GM12875 (cell line): Measurements from ENCODE around the gene GADL1.

ENCODE experiments used
- H3K4me3 ChIP-seq: one replicate; pipeline ENCODE4 v1.5.1; 2011; ENCODE audit warnings: low read depth, low read length, control low read depth
- TF ChIP-seq, protein P1 (sequence below): IDR thresholded peaks from 2 replicates; pipeline ENCODE4 v1.5.1; 2011; ENCODE audit warnings: low read depth, mild to moderate bottlenecking, control low read depth, inconsistent platforms, low read length, moderate library complexity, borderline replicate concordance; ENCODE audit not compliant: insufficient read depth

The GADL1 gene

DNA sequence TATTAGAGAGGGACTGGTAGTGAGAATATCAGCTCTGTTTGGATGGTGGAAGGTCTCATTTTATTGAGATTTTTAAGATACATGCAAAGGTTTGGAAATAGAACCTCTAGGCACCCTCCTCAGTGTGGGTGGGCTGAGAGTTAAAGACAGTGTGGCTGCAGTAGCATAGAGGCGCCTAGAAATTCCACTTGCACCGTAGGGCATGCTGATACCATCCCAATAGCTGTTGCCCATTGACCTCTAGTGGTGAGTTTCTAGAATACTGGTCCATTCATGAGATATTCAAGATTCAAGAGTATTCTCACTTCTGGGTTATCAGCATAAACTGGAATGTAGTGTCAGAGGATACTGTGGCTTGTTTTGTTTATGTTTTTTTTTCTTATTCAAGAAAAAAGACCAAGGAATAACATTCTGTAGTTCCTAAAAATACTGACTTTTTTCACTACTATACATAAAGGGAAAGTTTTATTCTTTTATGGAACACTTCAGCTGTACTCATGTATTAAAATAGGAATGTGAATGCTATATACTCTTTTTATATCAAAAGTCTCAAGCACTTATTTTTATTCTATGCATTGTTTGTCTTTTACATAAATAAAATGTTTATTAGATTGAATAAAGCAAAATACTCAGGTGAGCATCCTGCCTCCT, 200.9 kb downstream of the GADL1 start:
- no peak overlapping the region for H3K4me3 ChIP-seq
- TF ChIP-seq, protein P1, sequence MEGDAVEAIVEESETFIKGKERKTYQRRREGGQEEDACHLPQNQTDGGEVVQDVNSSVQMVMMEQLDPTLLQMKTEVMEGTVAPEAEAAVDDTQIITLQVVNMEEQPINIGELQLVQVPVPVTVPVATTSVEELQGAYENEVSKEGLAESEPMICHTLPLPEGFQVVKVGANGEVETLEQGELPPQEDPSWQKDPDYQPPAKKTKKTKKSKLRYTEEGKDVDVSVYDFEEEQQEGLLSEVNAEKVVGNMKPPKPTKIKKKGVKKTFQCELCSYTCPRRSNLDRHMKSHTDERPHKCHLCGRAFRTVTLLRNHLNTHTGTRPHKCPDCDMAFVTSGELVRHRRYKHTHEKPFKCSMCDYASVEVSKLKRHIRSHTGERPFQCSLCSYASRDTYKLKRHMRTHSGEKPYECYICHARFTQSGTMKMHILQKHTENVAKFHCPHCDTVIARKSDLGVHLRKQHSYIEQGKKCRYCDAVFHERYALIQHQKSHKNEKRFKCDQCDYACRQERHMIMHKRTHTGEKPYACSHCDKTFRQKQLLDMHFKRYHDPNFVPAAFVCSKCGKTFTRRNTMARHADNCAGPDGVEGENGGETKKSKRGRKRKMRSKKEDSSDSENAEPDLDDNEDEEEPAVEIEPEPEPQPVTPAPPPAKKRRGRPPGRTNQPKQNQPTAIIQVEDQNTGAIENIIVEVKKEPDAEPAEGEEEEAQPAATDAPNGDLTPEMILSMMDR: peak; percentile 61

DNA sequence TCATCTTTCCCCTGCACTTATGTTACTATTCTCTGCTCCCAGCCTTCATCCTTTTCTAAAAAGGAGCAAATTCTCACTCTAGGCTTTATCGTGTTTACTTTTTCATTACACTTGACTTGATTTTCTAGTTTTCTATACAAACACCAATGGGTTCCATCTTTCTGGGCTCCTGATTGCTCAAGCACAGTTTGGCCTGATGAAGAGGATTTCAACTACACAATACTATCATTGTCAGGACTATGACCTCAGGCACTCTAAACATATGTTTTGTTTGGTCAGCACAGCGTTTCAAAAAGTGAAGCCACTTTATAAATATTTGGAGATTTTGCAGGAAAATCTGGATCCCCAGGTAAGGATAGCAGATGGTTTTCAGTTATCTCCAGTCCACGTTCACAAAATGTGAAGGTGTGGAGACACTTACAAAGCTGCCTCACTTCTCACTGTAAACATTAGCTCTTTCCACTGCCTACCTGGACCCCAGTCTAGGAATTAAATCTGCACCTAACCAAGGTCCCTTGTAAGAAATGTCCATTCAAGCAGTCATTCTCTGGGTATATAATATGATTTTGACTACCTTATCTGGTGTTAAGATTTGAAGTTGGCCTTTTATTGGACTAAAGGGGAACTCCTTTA, 201.8 kb downstream of the GADL1 start:
- TF ChIP-seq, protein P1: no peak
- H3K4me3 ChIP-seq: no peak overlapping the region

DNA sequence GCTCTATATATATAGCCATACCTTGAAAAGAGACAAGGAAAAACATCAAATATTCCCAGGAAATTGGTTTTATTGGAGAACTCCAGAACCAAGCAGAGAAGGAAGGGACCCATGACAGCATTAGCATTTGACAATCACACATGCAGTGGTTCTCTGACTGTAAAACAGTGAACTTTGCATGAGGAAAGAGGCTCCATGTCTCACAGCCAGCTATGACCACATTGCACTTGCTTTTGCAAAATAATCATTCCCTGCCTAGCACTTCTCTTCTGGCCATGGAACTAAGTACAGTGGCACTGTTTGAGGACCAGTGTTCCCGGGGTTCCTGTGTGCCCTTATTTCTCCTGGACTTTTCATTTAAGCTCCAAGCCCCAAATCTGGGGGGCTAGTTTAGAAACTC, 202.5 kb downstream of the GADL1 start:
- TF ChIP-seq, protein P1: no peak
- H3K4me3 ChIP-seq: no peak overlapping the region

DNA sequence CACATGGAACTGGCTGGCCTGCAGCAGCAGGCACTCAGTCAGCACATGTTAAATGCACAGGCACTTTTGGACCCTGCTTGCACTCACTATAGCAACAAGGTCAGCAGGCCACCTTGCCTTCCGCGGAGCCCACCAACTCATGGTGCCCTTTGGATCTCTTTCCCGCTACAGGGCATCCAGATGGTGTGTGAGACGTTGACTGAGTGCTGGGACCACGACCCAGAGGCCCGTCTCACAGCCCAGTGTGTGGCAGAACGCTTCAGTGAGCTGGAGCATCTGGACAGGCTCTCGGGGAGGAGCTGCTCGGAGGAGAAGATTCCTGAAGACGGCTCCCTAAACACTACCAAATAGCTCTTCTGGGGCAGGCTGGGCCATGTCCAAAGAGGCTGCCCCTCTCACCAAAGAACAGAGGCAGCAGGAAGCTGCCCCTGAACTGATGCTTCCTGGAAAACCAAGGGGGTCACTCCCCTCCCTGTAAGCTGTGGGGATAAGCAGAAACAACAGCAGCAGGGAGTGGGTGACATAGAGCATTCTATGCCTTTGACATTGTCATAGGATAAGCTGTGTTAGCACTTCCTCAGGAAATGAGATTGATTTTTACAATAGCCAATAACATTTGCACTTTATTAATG, 203.1 kb downstream of the GADL1 start:
- TF ChIP-seq, protein P1: no peak
- no peak overlapping the region for H3K4me3 ChIP-seq

DNA sequence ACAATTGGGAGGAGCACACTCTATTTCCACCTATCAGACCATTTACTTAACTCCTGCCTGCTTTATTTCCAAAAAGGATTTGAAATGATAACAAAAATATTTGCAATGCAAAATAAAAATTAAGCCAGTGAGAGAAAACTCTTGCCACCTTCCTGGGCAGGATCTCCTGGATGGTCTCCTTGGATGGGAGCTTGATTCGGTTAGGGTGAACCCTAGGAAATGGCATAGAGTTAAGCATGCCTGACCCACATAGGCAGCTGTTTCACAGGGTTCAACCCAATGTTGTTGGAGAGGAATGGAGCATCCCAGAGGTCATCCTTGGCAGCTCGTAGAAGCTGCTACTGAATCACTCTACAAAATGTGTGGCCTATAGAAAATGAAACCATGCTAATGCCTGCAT, 204.3 kb downstream of the GADL1 start:
- TF ChIP-seq, protein P1: no peak
- H3K4me3 ChIP-seq: no peak overlapping the region

DNA sequence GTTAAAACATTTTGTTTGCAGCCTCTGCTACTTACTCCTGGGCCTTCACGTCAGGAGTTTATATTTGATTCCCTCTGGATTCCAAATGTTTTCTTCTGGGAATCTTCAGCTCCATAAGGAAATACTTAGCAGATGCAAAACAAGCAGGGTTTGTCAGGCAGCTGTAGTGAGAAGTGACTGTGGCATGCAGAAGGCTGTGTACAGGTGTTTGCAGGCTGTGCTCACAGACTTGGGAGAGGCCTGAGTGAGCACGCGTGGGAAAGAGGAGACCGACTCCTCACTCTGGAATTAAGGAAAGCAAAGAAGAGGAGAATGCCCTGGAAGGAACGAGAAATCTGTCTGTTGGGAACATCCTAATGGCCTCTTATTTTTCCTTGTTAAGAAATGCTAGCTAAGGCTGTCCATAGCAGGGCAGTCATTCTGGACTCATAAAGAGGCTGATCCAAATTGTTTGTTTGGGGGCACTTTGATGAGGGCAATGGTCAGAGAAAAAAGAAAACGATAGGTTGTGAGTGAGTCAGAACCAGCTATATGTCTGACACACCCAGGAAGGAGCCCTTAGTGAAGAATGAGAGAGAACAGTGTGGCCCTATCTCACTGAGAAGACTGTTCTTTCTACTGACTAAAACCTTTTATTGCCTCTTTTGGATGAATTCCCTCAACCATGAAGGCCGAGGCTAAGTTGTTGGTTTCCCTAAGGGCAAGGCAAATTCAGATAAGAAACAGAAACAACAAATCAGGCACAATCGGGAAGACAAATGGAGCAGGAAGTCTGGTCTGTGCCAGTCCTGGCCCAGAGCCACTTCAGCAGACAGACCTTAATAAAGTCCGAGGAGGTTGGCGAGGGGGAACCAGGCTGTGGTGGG, 205.5 kb downstream of the GADL1 start:
- no peak overlapping the region for H3K4me3 ChIP-seq
- TF ChIP-seq, protein P1: no peak
